KMS-11 (cell line): ENCODE measurements around the gene SLC15A2.

Source experiments
- H2AFZ ChIP-seq: fragments of 200-600 bp; sonication (generic); 2 replicates; pipeline ENCODE4 v1.6.1; 2016; ENCODE audit warnings: antibody characterized with exemption, mixed run types, low read depth
- H3K27ac ChIP-seq: fragments of 200-600 bp; sonication (generic); 2 replicates; pipeline ENCODE4 v1.6.1; 2016; ENCODE audit warnings: mild to moderate bottlenecking, mixed run types
- H3K27me3 ChIP-seq: fragments of 200-600 bp; sonication (generic); 2 replicates; pipeline ENCODE4 v1.6.1; 2017; ENCODE audit warnings: mild to moderate bottlenecking, low read depth, mixed run types, moderate library complexity; ENCODE audit not compliant: insufficient read depth
- H3K36me3 ChIP-seq: fragments of 200-600 bp; sonication (generic); 2 replicates; pipeline ENCODE4 v1.6.1; 2017; ENCODE audit warnings: mild to moderate bottlenecking, mixed run types; ENCODE audit not compliant: insufficient read depth
- H3K4me1 ChIP-seq: fragments of 200-600 bp; sonication (generic); 2 replicates; pipeline ENCODE4 v1.6.1; 2016; ENCODE audit warnings: mild to moderate bottlenecking, low read depth, mixed run types; ENCODE audit not compliant: poor library complexity, severe bottlenecking
- H3K4me2 ChIP-seq: fragments of 200-600 bp; sonication (generic); 2 replicates; pipeline ENCODE4 v1.7.0; 2016; ENCODE audit warnings: mild to moderate bottlenecking, mixed run types
- H3K4me3 ChIP-seq: fragments of 200-600 bp; sonication (generic); IDR thresholded peaks from 2 replicates; pipeline ENCODE4 v1.6.1; 2017; ENCODE audit warnings: low read depth, low read length, mixed read lengths; ENCODE audit not compliant: insufficient read depth
- H3K79me2 ChIP-seq: fragments of 200-600 bp; sonication (generic); 2 replicates; pipeline ENCODE4 v1.6.1; 2016; ENCODE audit warnings: low read depth, mixed run types; ENCODE audit not compliant: insufficient read depth
- H3K9ac ChIP-seq: fragments of 200-600 bp; sonication (generic); 2 replicates; pipeline ENCODE4 v1.6.1; 2016; ENCODE audit warnings: mild to moderate bottlenecking, mixed run types
- H4K20me1 ChIP-seq: fragments of 200-600 bp; sonication (generic); 2 replicates; pipeline ENCODE4 v1.6.1; 2016; ENCODE audit warnings: mild to moderate bottlenecking, mixed run types; ENCODE audit not compliant: insufficient read depth
- CTCF ChIP-seq: fragments of 200-600 bp; sonication (generic); conservative IDR thresholded peaks from 2 replicates; pipeline ENCODE4 v1.6.1; 2017; ENCODE audit warnings: low read depth, mild to moderate bottlenecking, antibody characterized with exemption, low read length, moderate library complexity, mixed read lengths

The SLC15A2 gene

GRCh38 chr3:121914081-121914998 is 20.1 kb downstream of the SLC15A2 start:
- Histone ChIP-seq H3K27me3 (no peaks in the 10 kb centered on the region), H3K79me2 (no peaks in the 10 kb centered on the region), H3K36me3 (no peaks in the 10 kb centered on the region), H3K4me2 (no peak overlapping the region), H3K4me3 (no peak overlapping the region), H3K9ac (no peak overlapping the region), H4K20me1 (no peaks in the 10 kb centered on the region), H3K4me1 (no peaks in the 10 kb centered on the region), H2AFZ (no peak overlapping the region), H3K27ac (no peak overlapping the region)
- TF ChIP-seq CTCF, result no peak

GRCh38 chr3:121916189-121916588 is 22.0 kb downstream of the SLC15A2 start:
- no peaks in the 10 kb centered on the region for H3K4me1 ChIP-seq
- no peak overlapping the region for H3K9ac ChIP-seq
- no peaks in the 10 kb centered on the region for H4K20me1 ChIP-seq
- no peak overlapping the region for H3K27ac ChIP-seq
- H3K36me3 ChIP-seq, result no peaks in the 10 kb centered on the region
- H3K4me3 ChIP-seq, result no peak overlapping the region
- no peaks in the 10 kb centered on the region for H3K79me2 ChIP-seq
- H3K4me2 ChIP-seq, result no peak overlapping the region
- no peak for TF ChIP-seq CTCF
- no peaks in the 10 kb centered on the region for H3K27me3 ChIP-seq
- no peak overlapping the region for H2AFZ ChIP-seq

DNA sequence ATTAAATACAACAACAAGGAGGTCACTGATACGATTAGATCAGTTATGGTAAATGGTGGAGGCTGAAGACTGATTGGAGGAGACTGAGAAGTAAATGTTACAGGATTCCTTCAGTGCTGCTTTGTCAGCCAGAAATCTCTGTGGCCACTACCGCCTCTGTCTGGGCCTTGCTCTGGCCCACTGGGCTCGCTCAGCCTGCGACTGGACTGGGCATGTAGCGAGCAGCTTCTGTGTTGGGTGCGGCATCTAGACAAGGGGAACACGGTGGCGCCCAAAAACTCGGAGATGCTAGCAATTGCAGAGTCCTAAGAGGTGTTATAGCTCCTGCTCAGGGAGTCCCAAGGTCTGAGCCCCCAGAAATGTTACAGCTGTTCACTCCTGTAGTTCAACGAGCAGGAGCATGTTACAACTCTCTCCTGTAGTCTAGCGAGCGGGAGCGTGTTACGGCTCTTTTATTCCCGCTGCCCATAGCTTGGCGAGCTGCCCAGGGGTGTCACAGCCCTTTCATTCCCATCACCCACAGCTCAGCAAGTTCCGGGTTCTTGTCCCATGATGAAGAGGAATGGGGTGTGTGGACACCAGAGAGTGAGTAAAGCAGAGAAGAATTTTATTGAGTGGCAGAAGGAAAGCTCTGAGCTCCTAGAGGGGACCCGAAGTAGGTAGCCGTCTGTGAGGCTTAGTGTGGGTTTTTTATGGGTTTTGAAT is 24.7 kb downstream of the SLC15A2 start:
- Histone ChIP-seq H3K4me3 (no peak overlapping the region), H3K4me1 (no peaks in the 10 kb centered on the region), H3K36me3 (no peaks in the 10 kb centered on the region), H3K27ac (no peak overlapping the region), H3K79me2 (no peaks in the 10 kb centered on the region), H3K9ac (no peak overlapping the region), H3K27me3 (no peaks in the 10 kb centered on the region), H3K4me2 (no peak overlapping the region), H2AFZ (no peak overlapping the region), H4K20me1 (no peaks in the 10 kb centered on the region)
- TF ChIP-seq CTCF, result no peak

DNA sequence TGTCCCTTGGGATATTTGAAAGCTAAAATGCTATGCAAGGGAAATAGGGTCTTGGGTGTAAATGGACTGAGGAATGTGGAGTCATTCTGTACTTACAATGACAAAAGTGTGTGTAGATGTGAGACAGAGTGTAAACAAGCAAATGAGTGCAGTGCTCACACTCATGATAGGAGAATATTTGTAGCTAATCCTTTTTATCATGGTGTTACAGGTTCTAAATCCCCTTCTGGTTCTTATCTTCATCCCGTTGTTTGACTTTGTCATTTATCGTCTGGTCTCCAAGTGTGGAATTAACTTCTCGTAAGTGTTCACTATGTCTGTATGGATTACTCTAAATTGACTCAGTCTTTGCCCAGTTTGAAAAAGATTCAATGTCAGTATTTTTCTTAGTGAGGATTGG is 30.5 kb downstream of the SLC15A2 start:
- Histone ChIP-seq H3K4me1 (no peaks in the 10 kb centered on the region), H3K79me2 (no peaks in the 10 kb centered on the region), H3K4me3 (no peak overlapping the region), H3K4me2 (no peak overlapping the region), H3K27me3 (no peaks in the 10 kb centered on the region), H3K36me3 (no peaks in the 10 kb centered on the region), H3K9ac (no peak overlapping the region), H3K27ac (no peak overlapping the region), H2AFZ (no peak overlapping the region), H4K20me1 (no peaks in the 10 kb centered on the region)
- no peak for TF ChIP-seq CTCF
